Effector CD8-positive, alpha-beta T cell (primary cell): ENCODE measurements around the gene PKHD1.

Experiments
- DNase-seq: peaks from one replicate; lab custom pipeline; 2025; lab: John Stamatoyannopoulos, UW

Gene PKHD1

DNA sequence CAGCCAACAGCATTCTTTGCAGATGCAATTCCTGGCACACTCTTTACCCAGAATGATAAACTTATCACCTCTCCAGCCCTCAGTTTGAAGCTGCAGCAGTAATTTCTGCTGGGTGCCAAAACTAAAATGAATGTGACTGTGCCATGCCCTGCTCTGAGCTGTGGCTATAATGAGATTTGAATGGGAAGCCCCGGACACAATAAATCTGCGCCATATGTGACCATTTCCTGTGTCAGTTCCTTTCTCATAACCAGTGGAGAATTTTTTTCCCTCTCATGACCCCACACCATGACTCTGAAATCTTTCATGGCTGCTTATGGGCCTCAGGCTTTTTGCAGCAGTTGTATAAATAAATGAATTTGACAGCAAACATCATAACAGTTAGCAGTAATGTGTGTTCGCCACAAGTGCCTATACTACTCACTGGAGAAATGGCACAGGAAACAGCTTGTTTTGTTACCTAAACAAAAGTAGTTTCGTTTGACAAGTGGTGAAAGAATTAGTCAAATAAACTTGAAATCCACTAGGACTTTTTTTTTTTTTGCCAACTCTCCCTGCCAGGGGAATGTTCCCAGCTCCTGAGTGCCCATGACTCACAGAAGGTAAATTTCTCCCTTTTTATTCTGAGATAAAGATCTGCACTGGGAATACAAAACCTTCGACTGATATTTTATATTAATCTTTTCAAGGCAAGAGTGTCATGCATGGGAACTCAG, 408.4 kb downstream of the PKHD1 start:
- no peak for DNase-seq

DNA sequence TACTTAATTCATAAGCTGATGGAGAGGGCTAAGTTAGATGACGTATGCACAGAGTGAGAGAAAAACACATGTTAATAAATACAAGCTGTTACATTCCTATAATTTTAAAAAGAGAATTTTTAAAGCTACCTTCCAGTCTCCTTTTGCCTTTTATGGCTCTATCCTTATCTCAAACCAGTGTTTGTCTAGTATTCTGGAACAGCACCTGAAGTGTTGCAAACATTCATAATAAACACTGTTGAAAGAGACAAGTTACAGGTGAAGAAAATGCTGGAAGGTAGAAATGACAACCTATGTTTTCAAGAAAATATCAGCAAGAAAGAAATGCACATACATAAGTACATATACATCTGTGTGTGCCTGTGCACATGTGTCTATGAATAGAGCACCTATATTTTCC, 409.1 kb downstream of the PKHD1 start:
- DNase-seq = no peak

DNA sequence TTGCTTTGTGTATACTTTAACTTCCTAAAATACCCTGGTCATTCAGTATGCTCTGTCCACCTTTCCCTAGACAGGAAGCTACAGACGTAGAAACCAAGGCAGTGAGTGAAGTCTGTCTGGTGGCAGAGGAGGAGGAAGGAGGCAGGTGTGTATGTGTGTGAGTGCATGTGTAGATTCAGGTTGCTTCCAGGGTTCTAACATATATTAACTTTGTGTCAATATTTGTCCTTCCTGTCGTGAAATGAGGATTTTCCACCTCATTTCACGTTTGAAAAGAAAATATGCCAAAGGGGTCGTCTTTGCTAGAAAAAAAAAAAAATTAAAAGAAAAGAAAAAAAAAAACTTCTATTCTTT, 411.5 kb downstream of the PKHD1 start:
- DNase-seq = no peak

DNA sequence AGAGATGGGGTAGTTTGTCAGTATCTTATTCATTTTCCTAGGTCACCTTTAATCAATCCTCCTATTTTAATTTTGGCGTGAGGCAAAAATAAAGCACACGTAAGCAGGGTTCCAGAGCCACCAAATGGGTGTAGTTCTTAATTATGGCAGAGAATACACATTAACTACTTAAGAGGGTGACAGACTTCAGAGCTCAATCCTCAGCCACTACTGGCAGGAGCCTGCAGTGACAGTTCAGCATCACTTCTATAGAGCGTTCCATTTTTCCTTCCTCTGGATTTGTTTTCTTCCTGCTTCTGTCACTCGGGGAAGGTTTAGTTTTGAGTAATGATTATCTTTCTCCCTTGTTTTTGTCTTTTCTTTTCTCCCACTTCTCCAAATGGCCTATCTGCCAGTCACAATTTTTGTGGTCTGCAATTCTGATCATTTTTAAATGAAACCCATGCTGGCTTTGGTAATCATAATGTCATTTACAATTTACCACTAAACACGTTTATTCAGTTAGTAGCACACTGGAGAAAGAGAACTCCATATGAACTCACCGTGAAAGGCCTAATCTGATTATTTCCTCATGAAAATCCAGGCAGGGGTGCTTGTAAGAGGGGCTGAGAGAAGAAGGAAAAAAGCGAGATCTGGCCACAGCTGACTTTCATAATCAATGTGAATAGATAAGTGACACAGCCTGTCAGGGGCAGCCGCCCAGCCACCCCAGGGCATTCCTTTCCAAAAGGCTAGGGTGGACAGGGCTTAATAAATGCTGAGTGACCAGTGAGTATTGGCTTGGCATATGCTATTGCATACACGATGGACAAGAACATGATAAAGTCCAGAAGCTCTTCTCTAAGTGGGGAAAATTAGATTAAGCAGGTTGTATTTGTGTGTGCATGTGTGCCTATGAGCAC, 412.1 kb downstream of the PKHD1 start:
- DNase-seq = no peak

DNA sequence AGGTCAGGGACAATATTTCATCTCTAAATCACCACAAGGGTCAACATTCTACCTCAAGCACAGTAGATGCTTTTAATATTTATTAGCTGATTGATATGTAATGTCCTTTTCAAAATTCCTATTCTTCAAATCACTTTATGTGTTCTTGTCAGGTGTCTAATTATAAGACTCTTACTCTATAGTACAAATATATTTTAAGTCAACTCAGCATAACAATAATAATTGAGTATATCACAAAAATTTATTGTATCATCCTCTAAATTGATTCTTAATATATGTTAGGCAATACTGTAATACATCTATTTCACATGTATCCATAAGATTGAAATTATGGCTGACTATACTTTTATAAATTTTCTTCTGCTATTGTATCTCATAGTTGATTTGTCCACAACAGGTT, 423.9 kb downstream of the PKHD1 start:
- DNase-seq = no peak

DNA sequence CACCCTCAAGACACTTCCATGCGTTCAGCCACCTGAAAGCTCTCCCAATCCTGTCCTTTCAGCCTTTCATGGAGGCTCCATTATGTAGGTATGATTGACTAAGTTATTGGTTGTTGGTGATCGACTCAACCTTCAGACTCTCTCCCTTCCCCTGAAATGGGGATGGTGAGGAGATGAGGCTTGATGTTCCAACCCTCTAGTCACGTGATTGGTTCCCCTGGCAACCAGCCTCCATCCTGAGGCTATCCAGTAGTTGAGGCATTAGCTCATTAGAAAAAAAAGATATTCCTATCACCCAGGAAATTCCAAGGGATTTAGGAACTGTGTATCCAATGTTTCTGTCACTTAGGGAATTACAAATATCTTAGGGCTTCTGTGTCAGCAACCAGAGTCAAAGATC, 426.6 kb downstream of the PKHD1 start:
- DNase-seq = no peak

DNA sequence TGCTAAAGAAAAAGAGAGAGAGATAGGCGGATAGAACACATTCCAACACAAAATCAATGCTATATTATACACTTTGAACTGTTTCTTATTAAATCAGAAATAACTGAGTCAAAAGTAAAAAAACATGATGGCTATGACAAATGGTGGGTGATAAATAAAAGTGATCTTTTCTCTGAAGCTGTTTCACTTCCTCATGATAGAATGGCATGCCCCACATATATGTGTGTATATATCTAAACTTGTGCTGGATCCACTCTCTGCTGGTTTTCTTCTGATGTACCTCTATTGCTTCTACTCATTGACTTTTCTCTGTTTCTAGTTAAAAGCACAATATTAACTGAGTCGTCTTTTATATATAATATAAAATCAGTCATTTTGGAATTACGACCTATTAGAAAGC, 429.9 kb downstream of the PKHD1 start:
- DNase-seq = no peak

DNA sequence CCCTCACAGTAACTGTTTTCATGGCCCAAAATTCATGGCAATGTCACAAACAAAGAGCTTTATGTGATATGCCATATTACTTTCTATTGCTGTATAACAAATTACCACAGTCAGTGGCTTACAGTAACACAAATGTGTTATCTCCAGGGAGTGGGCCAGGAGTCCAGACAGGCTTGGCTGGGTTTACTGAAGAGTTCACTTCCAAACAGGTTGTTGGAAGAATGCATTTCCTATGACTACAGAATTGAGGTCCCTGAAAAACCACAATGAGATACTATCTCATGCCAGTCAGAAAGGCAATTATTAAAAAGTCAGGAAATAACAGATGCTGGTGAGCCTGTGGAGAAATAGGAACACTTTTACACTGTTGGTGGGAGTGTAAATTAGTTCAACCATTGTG, 431.9 kb downstream of the PKHD1 start:
- DNase-seq = no peak

DNA sequence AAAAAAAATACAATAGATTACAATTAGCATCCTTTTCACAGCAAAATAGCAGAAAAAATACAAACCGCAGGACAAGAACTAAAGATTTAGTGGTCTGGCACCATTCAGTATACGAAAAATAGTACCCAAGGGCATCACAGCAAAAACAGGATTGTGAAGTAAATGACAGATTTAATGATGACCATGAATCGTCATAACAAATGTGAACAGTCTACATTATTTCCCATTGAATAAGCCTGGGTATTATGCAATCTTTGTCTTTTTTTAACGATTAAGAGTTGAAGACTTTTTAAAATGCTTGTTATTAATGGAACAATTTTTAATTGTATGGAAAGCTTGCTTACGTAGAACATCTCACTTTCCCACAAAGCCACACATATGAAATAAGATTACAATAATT, 432.8 kb downstream of the PKHD1 start:
- no peak for DNase-seq

DNA sequence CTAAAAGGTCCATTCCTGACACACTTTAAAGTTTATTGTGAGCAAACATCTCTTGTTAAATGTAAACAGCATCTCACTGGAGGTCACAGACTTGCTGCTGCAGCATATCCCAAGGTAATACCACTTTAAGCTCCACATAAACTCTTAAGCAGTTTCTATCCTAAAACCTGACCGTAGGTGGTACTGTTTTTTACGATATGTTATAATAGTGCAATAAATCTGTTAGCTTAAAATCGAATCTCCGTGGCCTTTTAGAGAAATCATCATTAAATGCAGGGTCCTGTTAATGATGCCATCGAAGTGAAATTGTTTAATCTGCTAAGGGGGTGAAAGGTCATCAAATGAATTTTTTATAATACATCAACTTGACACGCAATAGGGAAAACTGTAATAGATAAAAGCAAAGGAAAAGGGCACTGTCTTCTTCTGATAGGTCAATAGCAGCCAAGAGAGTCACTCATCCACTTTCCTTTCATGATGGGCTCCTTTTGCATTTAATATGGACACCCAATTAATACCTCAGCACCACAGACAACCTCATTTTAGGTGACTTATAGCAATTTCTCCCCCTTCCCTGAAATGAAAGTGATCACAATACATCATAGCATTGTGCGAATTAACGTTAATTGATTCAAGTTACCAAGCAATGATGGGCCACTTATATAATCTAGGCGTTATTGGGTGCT, 436.1 kb downstream of the PKHD1 start:
- no peak for DNase-seq

DNA sequence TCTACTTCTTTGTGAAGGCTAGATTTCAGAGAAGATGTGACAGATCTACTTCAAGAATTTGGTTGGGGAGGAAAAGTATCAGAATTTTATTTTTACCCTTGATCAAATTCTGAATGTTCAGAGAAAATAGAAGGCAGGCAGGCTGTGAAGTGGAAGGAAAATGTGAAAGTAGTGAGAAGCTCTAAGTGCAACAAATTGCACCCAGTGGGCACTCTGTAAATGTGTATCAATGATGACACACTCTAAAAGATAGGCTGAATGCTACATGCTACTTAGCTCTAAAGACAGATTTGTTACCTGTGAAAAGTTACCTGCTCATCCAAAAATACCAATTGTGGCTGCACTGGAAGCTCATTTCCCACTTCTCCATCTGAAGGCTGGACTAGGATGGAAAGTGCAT, 438.6 kb downstream of the PKHD1 start:
- DNase-seq = no peak

DNA sequence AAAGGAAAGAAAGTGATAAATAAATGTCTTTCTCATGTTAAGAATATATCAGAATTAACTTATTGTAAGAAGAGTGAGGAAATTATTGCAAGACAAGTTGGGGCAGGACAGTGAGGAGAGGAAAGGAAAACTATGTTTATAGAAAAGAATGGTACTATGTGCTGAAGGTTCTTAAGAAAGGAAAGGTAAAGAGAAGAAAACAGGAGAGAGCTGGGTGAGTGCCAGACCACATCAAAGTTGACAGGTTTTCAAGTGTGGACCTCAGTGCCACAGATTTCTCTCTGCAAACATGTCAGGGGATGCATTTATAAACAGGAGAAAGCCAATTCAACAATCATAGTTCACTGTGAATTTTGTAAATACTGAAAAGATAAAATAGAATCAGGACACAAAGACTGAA, 439.2 kb downstream of the PKHD1 start:
- DNase-seq = no peak

DNA sequence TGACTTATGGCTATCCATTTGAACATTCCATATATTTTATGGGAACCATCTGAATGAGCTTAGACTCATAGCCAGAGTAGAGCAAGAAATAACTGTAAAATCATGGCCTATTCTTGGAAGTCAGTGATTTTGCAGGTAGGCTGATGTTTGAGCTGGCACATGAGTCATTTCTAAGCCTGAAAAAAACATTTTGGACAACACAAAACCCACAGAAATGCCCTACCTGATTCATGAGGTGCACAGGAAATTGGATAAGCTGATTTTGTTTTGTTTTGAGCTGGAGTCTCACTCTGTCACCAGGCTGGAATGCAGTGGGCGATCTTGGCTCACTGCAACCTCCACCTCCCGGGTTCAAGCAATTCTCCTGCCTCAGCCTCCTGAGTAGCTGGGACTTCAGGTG, 443.0 kb downstream of the PKHD1 start:
- DNase-seq = no peak

DNA sequence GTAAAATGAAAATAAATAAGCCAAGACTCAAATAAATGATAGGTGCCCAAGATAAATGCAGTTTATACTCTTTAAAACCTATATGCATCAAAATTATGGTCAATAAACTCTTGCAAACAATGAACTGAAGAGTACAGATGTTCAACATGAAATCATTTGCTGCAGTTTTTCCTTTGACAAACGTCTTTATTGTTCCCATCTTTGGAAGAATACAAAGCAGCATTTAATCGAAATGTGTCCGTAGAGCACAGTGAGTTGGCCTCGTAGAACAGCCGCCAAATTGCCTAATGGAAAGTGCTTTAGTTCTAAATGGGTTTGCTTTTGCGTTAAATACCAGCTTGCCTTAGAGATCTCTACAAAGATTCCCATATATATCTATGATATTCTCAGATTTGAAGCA, 447.4 kb downstream of the PKHD1 start:
- no peak for DNase-seq

DNA sequence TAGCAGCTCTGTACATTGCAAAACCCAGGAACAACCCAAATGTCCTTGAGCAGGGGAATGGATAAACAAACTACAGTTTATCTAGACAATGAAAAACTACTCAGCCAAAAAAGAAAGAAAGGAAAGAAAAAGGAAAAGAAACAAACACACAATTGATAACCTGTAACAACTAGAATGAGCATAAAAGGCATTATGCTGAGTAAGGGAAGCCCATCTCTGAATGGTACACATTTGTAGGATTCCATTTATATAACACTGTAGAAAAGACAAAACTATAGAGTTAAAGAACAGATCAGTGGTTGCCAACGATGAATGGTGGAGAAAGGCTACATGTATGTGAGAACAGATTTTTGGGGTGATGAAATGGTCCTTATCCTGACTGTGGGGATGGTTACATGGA, 454.0 kb downstream of the PKHD1 start:
- DNase-seq = no peak

DNA sequence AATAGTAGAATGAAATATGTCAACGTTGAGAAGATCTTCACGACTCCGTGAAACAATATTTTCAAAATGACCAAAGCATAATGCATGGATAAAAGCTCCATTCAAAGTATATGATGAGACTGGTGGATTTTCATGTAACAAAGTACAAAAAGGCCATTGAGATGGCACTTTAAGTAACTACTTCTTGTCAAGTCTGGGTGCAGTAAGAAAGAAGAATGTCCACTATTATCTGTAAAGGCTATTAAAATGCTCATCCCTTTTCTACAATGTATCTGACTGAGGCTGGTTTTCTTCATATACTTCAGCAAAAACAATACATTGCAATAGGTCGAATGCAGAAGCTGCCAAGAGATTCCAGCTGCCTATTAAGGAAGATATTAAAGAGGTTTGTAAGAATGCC, 457.4 kb downstream of the PKHD1 start:
- DNase-seq = no peak

DNA sequence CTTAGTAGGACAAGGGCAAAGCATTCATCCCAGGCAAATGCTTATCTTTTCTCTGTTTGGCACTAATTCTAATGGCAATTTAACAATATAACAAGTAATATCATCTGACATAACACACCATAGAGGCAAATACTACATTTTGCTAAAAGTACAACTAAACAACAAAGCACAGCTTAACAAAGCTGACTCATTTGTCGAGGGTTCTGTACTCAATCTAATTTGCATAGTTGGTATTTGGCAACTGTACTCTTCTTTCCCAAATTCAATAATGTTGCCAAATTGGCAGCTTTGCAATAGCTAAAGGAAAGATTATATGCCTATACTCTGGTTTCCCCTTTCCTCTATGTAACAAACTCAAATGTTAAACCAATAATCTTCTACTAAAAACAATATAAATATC, 461.0 kb downstream of the PKHD1 start:
- no peak for DNase-seq

DNA sequence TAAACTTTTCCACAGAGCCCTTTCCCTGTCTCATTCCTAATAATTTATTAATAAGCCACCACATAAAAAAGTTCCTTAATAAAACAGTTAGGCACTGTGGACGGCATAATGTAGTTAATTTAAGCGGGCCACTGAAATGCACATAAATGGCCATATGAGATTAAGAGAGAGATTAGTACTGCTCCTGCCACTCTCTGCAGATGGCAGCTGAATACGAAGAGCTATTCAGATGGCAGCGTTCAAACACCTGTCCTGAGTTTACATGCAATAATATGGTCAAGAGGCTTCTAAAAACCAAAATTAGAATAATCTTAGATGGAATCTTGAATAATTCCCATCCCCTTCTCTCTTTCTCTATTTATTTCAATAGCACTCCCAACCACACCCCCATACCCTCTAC, 461.8 kb downstream of the PKHD1 start:
- no peak for DNase-seq

DNA sequence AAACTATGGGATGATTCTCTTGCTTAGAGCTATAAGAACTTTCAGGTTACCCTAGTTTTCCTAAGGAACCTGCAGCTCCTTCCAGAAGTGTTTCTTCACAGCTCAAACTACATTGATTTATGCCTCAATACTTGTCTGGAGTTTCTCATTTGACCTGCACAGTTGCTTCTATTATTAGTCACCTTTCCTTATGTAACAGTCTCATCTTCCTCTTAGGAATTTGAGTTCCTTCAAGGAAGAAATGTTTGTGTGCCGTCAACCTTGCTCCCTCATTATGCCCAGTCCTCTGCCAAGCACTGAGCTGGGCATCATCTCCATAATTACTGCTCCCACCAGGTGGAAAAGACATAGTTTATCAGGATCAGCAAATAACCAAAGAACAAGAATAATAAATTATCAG, 466.4 kb downstream of the PKHD1 start:
- no peak for DNase-seq

DNA sequence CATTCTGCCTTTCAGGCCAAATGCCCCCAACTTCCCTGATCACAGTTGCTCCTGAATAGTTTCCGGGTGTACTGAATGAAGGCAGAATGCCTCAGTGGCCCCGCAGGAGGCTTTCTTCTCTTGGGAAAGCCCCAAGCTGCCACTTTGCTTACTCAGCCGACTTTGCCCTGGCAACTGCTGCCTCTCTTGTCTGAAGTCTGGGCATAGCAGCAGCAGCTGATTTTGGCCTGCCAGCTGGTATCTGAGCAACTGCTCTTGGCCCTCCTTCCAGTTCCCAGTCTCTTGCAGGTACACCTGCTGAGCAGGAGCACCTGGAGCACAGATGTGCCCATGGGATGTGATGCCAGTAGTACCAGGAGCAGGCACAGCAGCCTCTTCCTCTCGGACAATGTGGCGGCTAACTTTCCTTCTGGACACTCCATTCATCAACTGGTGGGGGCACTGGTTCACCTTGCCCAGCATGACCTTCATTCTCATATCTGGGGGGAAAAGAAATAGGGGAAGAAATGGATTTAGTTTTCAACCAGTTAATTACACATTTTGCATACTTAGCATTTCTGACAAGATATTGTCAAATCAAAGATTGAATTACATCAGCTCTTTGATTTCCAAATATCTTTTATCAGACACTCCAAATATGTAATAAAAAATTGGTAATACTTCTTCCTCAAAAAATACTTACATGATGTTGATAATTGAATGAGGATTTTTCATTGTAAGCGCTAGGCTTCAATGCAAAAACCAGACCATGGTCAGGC, 468.2 kb downstream of the PKHD1 start:
- no peak for DNase-seq

DNA sequence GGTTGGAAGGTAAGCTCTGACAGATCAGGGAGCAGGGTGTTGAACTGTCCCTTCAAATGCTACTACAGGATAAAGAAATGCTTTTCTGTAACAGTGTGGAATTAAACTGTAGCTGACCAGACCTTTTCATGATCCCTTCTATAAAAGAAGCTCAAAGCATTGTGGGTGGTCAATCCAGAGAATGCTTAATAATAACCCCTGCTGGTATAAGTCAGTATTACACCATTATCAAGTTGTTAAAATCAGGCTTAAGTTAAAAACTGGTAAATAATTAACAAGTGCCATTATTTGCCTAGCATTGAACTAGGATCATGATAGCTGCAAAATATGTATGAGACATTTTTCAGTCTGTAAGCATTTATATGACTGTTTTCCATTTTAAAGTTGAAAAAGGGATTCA, 468.9 kb downstream of the PKHD1 start:
- no peak for DNase-seq

DNA sequence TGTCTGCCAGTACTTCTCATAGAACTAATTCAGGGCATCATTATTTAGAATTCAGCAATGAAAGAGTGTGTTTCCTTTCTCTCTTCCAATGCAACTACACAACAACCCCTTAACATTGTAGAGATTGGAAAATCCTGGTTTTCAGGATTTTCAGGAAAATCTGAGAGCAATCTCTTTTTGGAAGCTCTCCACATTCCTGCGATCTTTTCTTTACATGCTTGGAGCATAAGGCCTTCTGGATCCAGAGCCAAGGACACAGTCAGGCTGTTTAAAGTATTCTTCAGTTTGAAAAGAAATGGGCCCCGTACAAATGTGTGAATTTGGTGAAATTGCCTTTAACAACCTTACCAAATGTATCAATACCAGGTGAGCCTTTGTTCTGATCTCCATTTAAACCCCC, 469.7 kb downstream of the PKHD1 start:
- no peak for DNase-seq
